RCC 7860 (cell line): ENCODE results near the gene PIGP.
"Not testable (repeated sequence)": the region's sequence is repeated elsewhere in the genome, so short reads cannot be mapped to it uniquely, and the experiment has no call there.

ENCODE experiments used
- DNase-seq: peaks from one replicate; pipeline ENCODE4 v3.0.0-alpha.2; 2015; ENCODE audit warnings: low spot score
- FAIRE-seq: peaks from 2 replicates; lab custom pipeline; 2012; peaks lifted over from hg19 to GRCh38; lab: Jason Lieb, UNC

PIGP gene

GRCh38 chr21:37045149-37045548 lies 27.7 kb downstream of the PIGP start:
- no peak for DNase-seq
- no peak for FAIRE-seq

GRCh38 chr21:37044643-37045042 lies 28.2 kb downstream of the PIGP start:
- FAIRE-seq (no peak), DNase-seq (no peak)

GRCh38 chr21:37043818-37044217 lies 29.1 kb downstream of the PIGP start:
- no peak for FAIRE-seq

GRCh38 chr21:37041706-37042271 lies 31.1 kb downstream of the PIGP start:
- DNase-seq: no peak
- no peak for FAIRE-seq

More at GRCh38 chr21:37043818-37044217, 29.1 kb downstream of the PIGP start:
- DNase-seq: no peak

GRCh38 chr21:37040212-37040611 lies 32.7 kb downstream of the PIGP start:
- FAIRE-seq (no peak), DNase-seq (no peak)

GRCh38 chr21:37039411-37040075 lies 33.3 kb downstream of the PIGP start:
- FAIRE-seq (no peak), DNase-seq (no peak)

- FAIRE-seq (no peak), DNase-seq (no peak)
Measured at GRCh38 chr21:37036177-37036576, 36.7 kb downstream of the PIGP start.

GRCh38 chr21:37034394-37034793 lies 38.5 kb downstream of the PIGP start:
- not testable (repeated sequence) for DNase-seq, FAIRE-seq

GRCh38 chr21:37032877-37033471 lies 39.9 kb downstream of the PIGP start:
- FAIRE-seq: peak; percentile 81
- peak; percentile 70 for DNase-seq

GRCh38 chr21:37032293-37032692 lies 40.6 kb downstream of the PIGP start:
- FAIRE-seq (no peak), DNase-seq (no peak)

- FAIRE-seq: no peak
- DNase-seq: no peak
Measured at GRCh38 chr21:37030864-37031263, 42.0 kb downstream of the PIGP start.

GRCh38 chr21:37028570-37028969 lies 44.3 kb downstream of the PIGP start:
- no peak for DNase-seq

GRCh38 chr21:37026499-37026898 lies 46.4 kb downstream of the PIGP start:
- FAIRE-seq (no peak), DNase-seq (no peak)

More at GRCh38 chr21:37028570-37028969, 44.3 kb downstream of the PIGP start:
- FAIRE-seq: no peak

GRCh38 chr21:37017951-37018679 lies 54.8 kb downstream of the PIGP start:
- DNase-seq (no peak), FAIRE-seq (no peak)
